GM18526 (cell line): ENCODE data around the gene SLC25A34.

Source experiments
- POLR2A ChIP-seq: IDR thresholded peaks from 3 replicates; pipeline ENCODE4 v1.6.1; 2011; ENCODE audit not compliant: insufficient read length; ENCODE audit errors: extremely low read depth

The SLC25A34 gene

DNA sequence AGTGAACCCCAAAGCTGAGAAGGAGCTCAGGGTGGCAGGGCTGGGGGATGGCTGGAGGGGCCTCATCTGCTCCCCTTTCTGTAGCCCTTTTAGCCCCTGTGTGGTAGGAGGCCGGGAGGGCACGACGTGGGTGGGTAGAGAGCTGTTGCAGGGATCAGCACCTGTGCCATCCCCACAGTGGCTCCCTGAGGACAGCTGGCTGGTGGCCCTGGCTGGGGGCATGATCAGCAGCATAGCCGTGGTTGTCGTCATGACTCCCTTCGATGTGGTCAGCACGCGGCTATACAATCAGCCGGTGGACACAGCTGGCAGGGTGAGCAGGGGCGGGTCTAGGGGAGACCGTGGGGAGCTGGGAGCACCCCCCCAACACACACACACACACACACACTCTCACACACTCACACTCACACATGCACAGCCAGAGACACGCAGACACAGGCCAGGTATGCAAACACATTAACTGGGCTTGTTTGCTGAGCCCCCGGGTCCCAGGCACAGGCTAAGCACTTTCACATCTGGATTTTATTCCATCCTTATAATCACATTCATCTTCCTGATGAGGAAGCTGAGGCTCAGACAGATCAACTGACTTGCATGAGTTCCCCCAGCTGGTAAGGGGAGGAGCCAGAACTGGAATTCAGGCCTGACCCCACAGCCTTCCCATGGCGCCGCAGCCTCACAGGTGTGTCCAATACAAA is 2.5 kb downstream of the SLC25A34 start:
- no peak for TF ChIP-seq POLR2A

DNA sequence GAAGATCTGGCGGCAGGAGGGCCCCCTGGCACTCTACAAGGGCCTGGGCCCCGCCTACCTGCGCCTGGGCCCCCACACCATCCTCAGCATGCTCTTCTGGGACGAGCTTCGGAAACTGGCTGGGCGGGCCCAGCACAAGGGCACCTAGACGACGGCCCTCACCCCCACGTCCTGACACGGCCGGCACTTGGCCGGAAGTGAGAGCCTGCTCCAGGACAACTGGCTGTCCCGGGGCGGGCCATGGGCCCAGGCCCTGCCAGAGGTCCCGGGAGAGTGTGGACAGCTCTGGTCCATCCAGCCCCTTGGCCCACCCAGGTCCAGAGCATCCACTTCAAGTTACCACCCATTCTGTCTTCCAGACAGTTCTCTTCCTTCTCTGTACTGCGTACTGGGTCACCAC is 3.2 kb downstream of the SLC25A34 start:
- TF ChIP-seq POLR2A = no peak

DNA sequence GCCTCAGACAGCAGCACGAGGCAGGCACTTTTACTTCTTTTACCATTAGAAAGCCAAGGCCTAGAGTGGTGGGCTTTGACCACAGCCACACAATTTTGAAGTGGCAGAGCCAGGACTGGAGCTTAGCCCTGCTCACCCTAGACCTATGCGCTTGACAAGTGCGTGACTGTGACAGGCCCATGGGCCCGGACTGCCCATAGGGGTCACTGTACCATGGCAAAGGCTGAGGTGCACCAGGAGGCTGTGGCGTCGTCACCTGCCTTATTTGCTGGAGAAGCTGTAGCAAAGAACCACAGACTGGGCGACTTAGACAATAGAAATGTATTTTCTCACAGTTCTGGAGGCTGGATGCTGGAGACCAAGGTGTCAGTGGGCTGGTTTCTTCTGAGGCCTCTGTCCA is 3.7 kb downstream of the SLC25A34 start:
- TF ChIP-seq POLR2A = no peak

DNA sequence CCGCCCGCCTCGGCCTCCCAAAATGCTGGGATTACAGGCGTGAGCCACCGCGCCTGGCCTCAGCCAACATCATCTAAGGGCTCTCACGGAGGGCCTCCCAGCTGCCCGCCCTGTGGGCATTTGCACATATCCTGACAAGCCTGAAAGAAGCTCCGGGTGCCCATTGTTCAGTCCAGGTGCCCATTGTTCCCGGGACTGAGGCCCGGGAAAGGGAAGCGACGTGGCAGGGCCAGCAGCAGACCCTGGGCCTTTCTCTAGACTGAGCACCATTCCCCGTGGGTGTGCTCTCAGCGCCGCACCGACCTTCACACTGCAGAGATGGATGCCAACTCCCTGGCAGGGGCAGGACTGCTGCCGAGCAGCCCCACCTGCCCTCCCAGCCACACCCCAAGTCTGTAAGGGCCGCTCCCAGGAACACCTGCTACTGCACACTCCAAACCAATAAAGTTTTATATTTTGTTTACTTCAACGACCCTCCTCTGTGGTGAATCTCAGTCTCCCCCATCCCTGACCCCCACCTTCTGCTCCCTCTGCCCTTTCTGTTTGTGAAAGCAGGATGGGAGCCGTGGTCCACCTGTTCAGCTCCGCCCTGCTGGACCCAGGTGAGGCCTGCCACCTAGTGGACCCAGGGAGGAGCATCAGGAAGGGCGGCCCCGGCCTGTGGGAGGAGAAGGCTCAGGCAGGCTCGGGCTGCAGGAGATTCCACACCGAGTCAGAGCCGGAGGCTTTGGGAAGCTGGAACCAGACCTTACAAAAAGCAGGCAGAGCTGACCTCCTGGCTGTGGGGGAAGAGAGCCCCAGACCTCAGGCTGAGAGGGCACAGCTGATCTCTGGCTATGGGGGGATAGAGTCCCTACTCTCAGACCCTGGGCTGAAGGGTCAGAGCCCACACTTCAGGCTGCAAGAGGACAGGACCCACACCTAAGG is 5.1 kb downstream of the SLC25A34 start:
- no peak for TF ChIP-seq POLR2A

GRCh38 chr1:15742339-15742801 is 6.3 kb downstream of the SLC25A34 start, which contains the start of gene TMEM82:
Gene TMEM82, plus strand, starts transcription at chr1:15742499. Its CDS starts 61 bp downstream, at chr1:15742560.
- TF ChIP-seq POLR2A = no peak

GRCh38 chr1:15744122-15744679 is 8.1 kb downstream of the SLC25A34 start:
- TF ChIP-seq POLR2A = no peak

GRCh38 chr1:15747378-15747777 is 11.3 kb downstream of the SLC25A34 start:
- TF ChIP-seq POLR2A = no peak

DNA sequence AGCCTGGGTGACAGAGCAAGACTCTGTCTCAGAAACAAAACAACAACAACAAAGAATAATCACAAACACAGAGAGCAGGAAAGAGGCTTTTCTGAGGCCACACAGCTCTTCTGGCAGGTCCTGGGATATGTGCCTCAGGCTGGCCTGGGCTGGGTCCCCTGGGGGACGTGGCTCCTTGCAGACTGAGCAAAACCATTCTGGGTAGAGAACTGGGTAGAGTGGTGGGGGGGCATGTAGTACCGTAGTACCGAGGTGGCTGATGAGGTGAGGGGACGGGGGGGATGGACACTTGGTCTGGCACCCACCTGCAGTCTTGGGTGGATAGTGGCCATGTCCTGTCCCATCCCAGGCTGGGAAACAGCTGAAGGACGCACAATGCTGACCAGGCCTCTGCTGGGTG is 12.2 kb downstream of the SLC25A34 start:
- no peak for TF ChIP-seq POLR2A

DNA sequence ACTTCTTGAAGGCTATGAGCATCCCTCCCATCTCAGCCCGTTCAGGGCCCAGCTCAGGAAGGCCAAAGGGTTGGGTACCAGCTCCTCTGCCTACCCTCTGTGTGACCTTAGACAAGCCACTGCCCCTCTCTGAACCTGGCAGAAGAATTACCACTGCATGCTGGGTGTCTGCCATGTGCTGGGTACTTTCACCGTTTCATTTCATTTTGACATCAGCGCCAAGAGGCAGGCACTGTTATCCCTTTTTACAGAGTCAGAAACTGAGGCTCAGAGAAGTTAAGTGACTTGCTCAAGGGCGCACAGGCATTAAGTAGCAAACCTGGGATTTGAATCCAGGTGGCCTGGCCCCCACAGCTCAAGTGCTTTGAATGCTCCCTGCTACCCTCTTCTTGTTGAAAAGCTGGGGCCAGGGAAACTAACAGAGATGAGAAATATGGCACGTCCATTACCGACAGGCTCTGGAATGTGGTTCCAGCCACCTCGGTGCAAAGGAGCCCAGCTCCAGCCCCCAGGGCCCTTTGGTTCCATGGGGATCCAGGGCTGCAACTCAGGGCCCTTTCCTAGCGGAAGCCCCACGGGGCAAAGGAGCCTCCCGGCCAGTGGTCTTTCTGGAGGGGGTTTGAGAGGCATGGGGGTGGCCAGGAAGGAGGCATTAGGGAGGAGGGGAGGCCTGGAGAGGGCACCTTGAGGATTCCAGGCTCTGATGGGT is 12.8 kb downstream of the SLC25A34 start:
- TF ChIP-seq POLR2A = no peak

DNA sequence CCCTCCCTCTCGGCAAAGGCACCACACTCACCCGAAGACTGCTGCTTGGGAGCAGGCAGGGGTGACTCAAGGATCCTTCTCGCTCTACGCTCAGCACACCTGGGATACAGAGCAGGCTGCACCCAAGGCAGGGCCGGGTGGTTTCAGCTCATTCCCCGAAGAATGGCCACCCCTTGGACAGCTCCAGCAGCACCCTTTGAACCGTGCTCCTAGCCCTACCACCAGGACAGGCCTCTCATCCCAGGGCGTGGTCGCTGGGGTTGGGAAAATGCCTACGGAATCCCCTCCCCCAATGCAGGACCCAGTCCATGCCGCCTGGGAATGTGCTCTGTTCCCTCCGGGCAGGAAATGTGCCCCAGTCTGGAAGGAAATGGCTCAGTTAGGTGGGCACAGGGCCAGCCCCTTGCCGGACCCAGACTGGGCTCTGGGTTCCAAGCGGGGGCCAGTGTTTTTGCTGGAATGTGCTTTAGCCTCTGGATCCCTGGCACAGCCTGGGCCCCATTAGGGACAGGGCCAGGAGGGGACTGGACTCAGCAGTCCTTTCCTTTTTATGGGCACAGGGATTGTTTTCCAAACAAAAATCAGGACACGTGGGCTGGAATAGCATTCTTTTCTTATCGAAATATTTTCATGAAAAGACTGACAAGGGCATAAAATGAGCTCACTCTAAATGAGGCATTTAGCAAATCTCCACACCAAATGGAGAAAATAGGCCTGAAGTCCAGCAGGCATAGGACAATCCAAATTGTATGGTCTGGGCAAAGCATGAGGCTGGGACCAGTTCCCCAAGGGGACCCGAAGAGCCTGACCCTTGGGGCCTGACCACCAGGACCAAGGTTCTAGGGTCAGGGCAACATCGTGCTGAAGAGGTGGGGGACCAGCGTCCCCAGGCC is 13.6 kb downstream of the SLC25A34 start:
- TF ChIP-seq POLR2A = no peak

DNA sequence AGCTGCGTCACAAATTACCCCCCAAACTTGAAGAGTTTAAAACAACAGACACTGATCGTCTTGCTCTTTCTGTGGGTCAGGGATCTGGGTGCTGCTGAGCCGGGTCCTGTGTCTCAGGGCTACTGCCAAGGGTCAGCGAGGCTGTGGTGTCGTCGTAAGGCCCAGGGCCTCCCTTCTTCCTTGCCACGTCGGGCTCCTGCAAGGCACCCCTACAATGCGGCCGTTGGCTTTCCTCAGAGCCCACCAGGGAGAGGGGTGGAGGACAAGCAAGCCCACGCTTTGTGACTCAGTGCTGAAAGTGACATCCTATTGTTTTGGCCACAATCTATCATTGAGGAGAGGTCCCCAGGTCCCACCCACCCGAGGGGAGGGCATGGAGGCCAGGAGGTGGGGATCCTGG is 14.9 kb downstream of the SLC25A34 start:
- TF ChIP-seq POLR2A = no peak

DNA sequence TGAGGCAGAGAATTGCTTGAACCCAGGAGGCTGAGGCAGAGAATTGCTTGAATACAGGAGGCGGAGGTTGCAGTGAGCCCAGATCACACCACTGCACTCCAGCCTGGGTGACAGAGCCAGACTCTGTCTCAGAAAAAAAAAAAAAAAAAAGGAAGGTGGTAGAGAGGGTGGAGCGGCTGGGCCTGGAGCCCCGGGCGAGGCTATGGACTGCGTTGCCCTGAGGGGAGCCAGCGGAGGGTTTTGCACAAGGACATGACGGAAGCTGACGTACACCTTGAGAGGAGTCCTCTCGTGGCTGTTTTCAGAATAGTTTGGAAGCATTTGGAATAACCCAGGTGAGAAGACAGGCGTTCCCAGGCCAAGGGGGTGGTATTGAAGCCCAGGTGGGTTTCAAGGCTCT is 15.7 kb downstream of the SLC25A34 start:
- TF ChIP-seq POLR2A = no peak

GRCh38 chr1:15753776-15754175 is 17.7 kb downstream of the SLC25A34 start:
- TF ChIP-seq POLR2A = no peak

GRCh38 chr1:15755021-15755645 is 19.1 kb downstream of the SLC25A34 start:
- no peak for TF ChIP-seq POLR2A
